Liver (tissue), 9 donors: ENCODE results near the gene ITGA11. TPM values are rescaled to one million over a fixed set of nuclear protein-coding genes. Genes with fewer than 3 reads are reported as not detected.
A peak's percentile ranks its signal among the peaks of the same experiment; 100 is the strongest.

ENCODE experiments used
- DNase-seq: peaks from one replicate; pipeline ENCODE4 v3.0.0-alpha.2; 2017; ENCODE audit warnings: low spot score
- H3K27ac ChIP-seq, 2 donors: one replicate each; pipeline ENCODE4 v1.7.0; 2013; ENCODE audit warnings: inconsistent platforms in 2 of 2, low read length in 2 of 2, control low read depth in 1 of 2, low read depth in 1 of 2, mild to moderate bottlenecking in 1 of 2
- H3K27me3 ChIP-seq, 4 donors: one replicate each; pipeline versions ENCODE4 v1.6.1 to v1.7.0; 2013; ENCODE audit warnings: low read length in 3 of 4, inconsistent platforms in 1 of 4, mild to moderate bottlenecking in 1 of 4, moderate library complexity in 1 of 4; ENCODE audit not compliant: control insufficient read depth in 4 of 4, insufficient read depth in 4 of 4
- H3K36me3 ChIP-seq, 4 donors: one replicate each; pipeline versions ENCODE4 v1.6.1 to v1.7.0; 2013; ENCODE audit warnings: low read length in 3 of 4, mild to moderate bottlenecking in 3 of 4, low read depth in 1 of 4, moderate library complexity in 1 of 4; ENCODE audit not compliant: control insufficient read depth in 4 of 4, insufficient read depth in 3 of 4
- H3K4me1 ChIP-seq, 4 donors: one replicate each; pipeline versions ENCODE4 v1.6.1 to v1.7.0; 2013; ENCODE audit warnings: low read length in 3 of 4, mild to moderate bottlenecking in 3 of 4, moderate library complexity in 1 of 4; ENCODE audit not compliant: control insufficient read depth in 4 of 4, insufficient read depth in 4 of 4
- H3K4me3 ChIP-seq, 3 donors: one replicate each; pipeline versions ENCODE4 v1.6.1 to v1.7.0; 2013; ENCODE audit warnings: low read length in 3 of 3, control low read depth in 1 of 3, low read depth in 1 of 3, mild to moderate bottlenecking in 1 of 3
- H3K9ac ChIP-seq, 2 donors: one replicate each; pipeline ENCODE4 v1.7.0; 2013; ENCODE audit warnings: low read length in 2 of 2, mild to moderate bottlenecking in 2 of 2, moderate library complexity in 2 of 2, control low read depth in 1 of 2, low read depth in 1 of 2
- H3K9me3 ChIP-seq, 4 donors: one replicate each; pipeline versions ENCODE4 v1.6.1 to v1.7.0; 2013; ENCODE audit warnings: low read length in 3 of 4; ENCODE audit not compliant: control insufficient read depth in 4 of 4
- CTCF ChIP-seq: fragments of 150-350 bp; IDR thresholded peaks from 2 replicates; pipeline ENCODE4 v1.5.1; 2017; ENCODE audit warnings: improper control_type of control experiment, low read depth, low read length; ENCODE audit not compliant: missing input control
- EGR1 ChIP-seq, 2 donors: IDR thresholded peaks; 2 replicates each; pipeline ENCODE4 v1.6.1; 2016 to 2018; ENCODE audit warnings: antibody characterized with exemption in 2 of 2, low read depth in 2 of 2
- FOXA1 ChIP-seq: IDR thresholded peaks from 2 replicates; pipeline ENCODE4 v1.6.1; 2016; ENCODE audit warnings: antibody characterized with exemption
- FOXA2 ChIP-seq: IDR thresholded peaks from 2 replicates; pipeline ENCODE4 v1.6.1; 2016; ENCODE audit warnings: antibody characterized with exemption
- GABPA ChIP-seq, 2 donors: IDR thresholded peaks in 1 of 2; conservative IDR thresholded peaks in 1 of 2; 2 replicates each; pipeline ENCODE4 v1.6.1; 2016; ENCODE audit warnings: antibody characterized with exemption in 2 of 2, mild to moderate bottlenecking in 1 of 2, moderate library complexity in 1 of 2
- HNF4A ChIP-seq, 2 donors: conservative IDR thresholded peaks; 2 replicates each; pipeline ENCODE4 v1.6.1; 2016; ENCODE audit warnings: antibody characterized with exemption in 2 of 2, mild to moderate bottlenecking in 2 of 2
- HNF4G ChIP-seq: IDR thresholded peaks from 2 replicates; pipeline ENCODE4 v1.6.1; 2016; ENCODE audit warnings: antibody characterized with exemption
- JUND ChIP-seq, 2 donors: IDR thresholded peaks; 2 replicates each; pipeline ENCODE4 v1.6.1; 2016; ENCODE audit warnings: antibody characterized with exemption in 2 of 2
- MAX ChIP-seq: IDR thresholded peaks from 2 replicates; pipeline ENCODE4 v1.6.1; 2016; ENCODE audit warnings: antibody characterized with exemption
- RAD21 ChIP-seq, 2 donors: IDR thresholded peaks; 2 replicates each; pipeline ENCODE4 v1.6.1; 2016; ENCODE audit warnings: antibody characterized with exemption in 2 of 2, mild to moderate bottlenecking in 2 of 2
- REST ChIP-seq: IDR thresholded peaks from 2 replicates; pipeline ENCODE4 v1.6.1; 2016; ENCODE audit warnings: antibody characterized with exemption, mild to moderate bottlenecking
- RXRA ChIP-seq, 2 donors: IDR thresholded peaks; 2 replicates each; pipeline ENCODE4 v1.6.1; 2017 to 2018; ENCODE audit warnings: antibody characterized with exemption in 2 of 2, mild to moderate bottlenecking in 1 of 2
- SP1 ChIP-seq: IDR thresholded peaks from 2 replicates; pipeline ENCODE4 v1.6.1; 2018; ENCODE audit warnings: antibody characterized with exemption, mild to moderate bottlenecking
- TAF1 ChIP-seq: conservative IDR thresholded peaks from 2 replicates; pipeline ENCODE4 v1.6.1; 2016; ENCODE audit warnings: antibody characterized with exemption, mild to moderate bottlenecking
- ZBTB33 ChIP-seq: IDR thresholded peaks from 2 replicates; pipeline ENCODE4 v1.6.1; 2016; ENCODE audit warnings: antibody characterized with exemption
- WGBS: extraction: QIAGEN DNeasy Blood & Tissue Kit; methylation state at CpG from one replicate; pipeline ENCODE4 v1.1.7; 2013; 5-methylcytosine and 5-hydroxymethylcytosine counted together
- polyA plus RNA-seq, 2 donors: library from polyadenylated mRNA; stranded (reverse) in 1 of 2; unstranded in 1 of 2; fragments of 200-250 nt in 1 of 2; fragments of >200 nt in 1 of 2; fragmentation: Nextera tagmentation in 1 of 2; extraction: Ambion mirVana in 1 of 2; gene quantifications; one replicate each; pipeline versions ENCODE4 v1.2.1 to v1.2.3, GENCODE V29; 2013 to 2015
- total RNA-seq, 2 donors: library from RNA; depleted of rRNA; stranded (reverse); fragments of >200 nt; gene quantifications; one replicate each; pipeline ENCODE4 v1.2.3, GENCODE V29; 2014
- donor health status: healthy.
- donor health status: healthy.
- donor health status: healthy.
- donor health status: healthy.
- donor health status: healthy.

ITGA11 gene
- total and polyA plus RNA-seq, 4 donors = 0.32 to 1.0 (median 0.67) TPM

- Histone ChIP-seq H3K4me1 (peaks cover 0 to 7% (median 3%) of the 10 kb centered on the region in 4 donors), H3K9ac (no peak overlapping the region), H3K9me3 (no peaks in the 10 kb centered on the region), H3K27me3 (peaks cover 0 to 26% (median 8%) of the 10 kb centered on the region in 4 donors), H3K27ac (no peak overlapping the region), H3K36me3 (no peaks in the 10 kb centered on the region), H3K4me3 (no peak overlapping the region)
- WGBS = 66% methylated on average over 1 of the region's 1 CpG
- TF ChIP-seq RAD21 (IDR thresholded peaks at IDR 0.05) = no peak
- no peak for TF ChIP-seq ZBTB33
- TF ChIP-seq SP1 = no peak
- no peak for TF ChIP-seq HNF4A (conservative IDR thresholded peaks at IDR 0.05)
- TF ChIP-seq RXRA (IDR thresholded peaks at IDR 0.05) = no peak
- no peak for TF ChIP-seq FOXA2
- TF ChIP-seq HNF4G = no peak
- TF ChIP-seq EGR1 (IDR thresholded peaks at IDR 0.05; ENCODE audit: low read depth in 2 of 2) = no peak
- no peak for TF ChIP-seq FOXA1
- no peak for TF ChIP-seq GABPA (IDR thresholded peaks at IDR 0.05 in 1 of 2, conservative IDR thresholded peaks at IDR 0.05 in 1 of 2)
- no peak for TF ChIP-seq MAX
- DNase-seq = peak; percentile 13
These were observed 4.7 kb upstream of the ITGA11 start for GRCh38 chr15:68436680-68437079.

GRCh38 chr15:68435966-68436365 lies 4.0 kb upstream of the ITGA11 start:
- DNase-seq = peak; percentile 19
- Histone ChIP-seq H3K27ac (no peak overlapping the region), H3K36me3 (no peaks in the 10 kb centered on the region), H3K9ac (no peak overlapping the region), H3K9me3 (no peaks in the 10 kb centered on the region), H3K4me3 (no peak overlapping the region), H3K4me1 (peaks cover 0 to 13% (median 7%) of the 10 kb centered on the region in 4 donors), H3K27me3 (peaks cover 0 to 26% (median 12%) of the 10 kb centered on the region in 4 donors)
- 84% methylated on average over 3 of the region's 3 CpGs for WGBS
- TF ChIP-seq MAX (no peak), ZBTB33 (no peak), REST (no peak), SP1 (no peak), JUND (IDR thresholded peaks at IDR 0.05) (no peak), FOXA2 (no peak), EGR1 (IDR thresholded peaks at IDR 0.05; ENCODE audit: low read depth in 2 of 2) (no peak), HNF4G (no peak), CTCF (no peak), GABPA (IDR thresholded peaks at IDR 0.05 in 1 of 2, conservative IDR thresholded peaks at IDR 0.05 in 1 of 2) (no peak), TAF1 (no peak), RAD21 (IDR thresholded peaks at IDR 0.05) (no peak)
